Stimulated activated CD8-positive, alpha-beta memory T cell treated with anti-CD3 and anti-CD28 coated beads, Interleukin-15, amount 100 ng/mL, for 48 hours (primary cell): ENCODE results near the gene ST6GALNAC3.
"Not testable (repeated sequence)": the region's sequence is repeated elsewhere in the genome, so short reads cannot be mapped to it uniquely, and the experiment has no call there.

ENCODE experiments used
- DNase-seq, 2 donors: peaks; one replicate each; pipeline ENCODE4 v3.0.0-alpha.2; 2020; ENCODE audit warnings: low read depth in 2 of 2

Gene ST6GALNAC3

DNA sequence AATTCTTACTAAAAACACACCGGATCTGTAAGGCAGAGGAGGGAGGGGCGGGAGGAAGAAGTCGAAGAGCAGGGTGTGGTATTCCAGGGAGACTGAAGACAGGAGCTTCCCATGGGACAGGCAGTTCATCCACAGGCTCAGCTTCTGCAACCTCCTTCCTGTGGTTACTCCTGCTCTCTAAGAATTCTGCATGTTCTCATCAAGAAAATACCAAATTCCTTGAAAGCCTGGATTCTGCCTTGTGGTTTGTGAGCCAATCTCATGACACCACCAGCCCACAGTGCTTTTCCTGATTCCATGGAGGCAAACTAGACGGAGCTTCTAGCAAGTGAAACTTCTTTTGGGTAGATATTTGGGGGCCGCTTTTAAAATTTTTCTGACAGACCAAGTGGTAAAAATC lies 1.1 kb upstream of the ST6GALNAC3 start:
- no peak for DNase-seq

DNA sequence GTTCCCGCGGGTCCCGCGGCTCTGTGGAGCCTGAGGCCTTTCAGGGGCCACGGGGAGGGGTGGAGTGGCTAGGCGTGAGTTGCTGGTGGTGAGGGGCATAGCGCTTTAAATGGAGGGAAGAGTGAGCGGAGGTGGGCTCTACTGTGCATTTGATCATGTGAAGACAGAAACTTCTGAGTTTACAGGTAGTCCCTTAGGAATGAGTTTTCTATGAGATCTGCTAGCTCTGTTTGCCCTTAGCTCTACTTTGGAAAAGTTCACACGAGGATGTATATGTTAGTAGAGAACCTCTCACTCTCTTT lies 593 bp downstream of the ST6GALNAC3 start:
- no peak for DNase-seq

DNA sequence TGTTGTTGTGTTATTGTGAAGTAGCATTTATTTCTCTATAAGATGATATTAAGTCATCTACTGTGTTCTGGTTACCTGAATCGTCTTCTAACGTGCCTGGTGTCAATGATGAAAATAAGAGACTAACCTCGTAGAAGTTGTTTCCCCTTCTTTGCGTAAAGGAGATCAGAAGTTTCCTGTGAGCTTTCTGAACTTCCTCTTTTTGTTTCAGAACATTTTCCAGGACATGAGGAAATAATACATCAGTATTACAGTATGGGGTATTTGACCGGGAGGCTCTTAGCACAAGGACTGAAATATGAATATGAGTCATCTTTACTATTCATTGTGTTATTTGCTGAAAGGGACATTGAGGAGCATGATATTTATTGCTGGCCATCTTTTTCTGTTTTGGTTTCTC lies 1.3 kb downstream of the ST6GALNAC3 start:
- DNase-seq: no peak

DNA sequence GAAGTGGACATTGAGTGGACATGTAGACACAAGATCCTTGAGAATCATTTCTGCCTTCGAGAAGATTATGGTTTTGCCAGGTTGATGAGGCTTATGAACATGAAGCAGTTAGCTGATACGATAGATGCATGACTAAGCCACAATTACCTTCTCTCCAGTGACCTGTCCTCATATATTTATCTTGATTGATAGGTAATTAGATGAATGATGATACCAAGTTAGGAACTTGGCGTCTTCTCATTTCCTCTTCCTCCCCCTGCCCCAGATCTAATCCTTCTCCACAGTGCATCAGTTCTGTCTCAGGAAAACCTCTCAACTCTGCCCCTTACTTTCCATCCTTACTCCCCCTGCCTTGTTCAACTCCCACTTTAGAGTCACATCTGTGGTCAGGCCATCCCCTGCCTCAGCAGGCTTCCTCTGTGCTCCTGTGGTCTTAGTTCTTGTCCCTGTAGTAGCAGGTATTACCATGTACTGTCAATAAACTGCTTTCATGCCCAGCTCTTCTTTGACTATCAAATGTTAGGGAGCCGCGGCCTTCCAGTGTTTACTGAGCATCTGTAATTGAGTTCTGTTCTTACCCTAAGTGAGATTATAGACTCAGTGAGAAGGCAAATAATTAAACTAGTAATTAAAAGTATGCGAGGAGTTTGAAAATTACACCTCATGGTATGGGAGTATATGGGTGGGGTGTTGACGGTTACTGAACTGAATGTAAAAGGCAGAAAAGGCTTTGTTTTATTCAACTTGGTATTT lies 5.1 kb downstream of the ST6GALNAC3 start:
- DNase-seq: no peak

DNA sequence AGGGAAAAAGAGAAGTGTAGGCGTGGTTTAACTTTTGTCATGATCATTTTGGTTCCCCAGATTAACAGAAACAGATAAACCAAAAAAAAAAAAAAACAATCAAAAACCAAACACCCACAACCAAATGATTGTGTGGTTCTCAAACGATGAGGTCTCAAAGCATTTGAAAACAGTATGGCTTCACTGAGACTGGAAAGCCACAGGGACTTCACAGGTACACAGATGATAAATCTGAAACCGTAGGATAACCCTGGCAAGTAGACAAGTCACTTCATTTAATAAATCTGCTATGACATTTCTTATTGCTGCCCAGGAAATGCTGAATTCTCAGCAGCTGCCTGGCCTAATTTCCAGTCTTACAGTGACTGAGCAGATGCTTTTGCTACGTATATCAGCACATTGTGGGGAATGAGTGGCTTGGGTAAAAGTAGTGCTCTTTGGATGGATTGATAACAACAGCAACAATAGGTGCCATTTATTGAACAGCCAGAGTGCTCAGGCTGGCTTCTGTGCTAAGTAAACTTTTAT lies 6.1 kb downstream of the ST6GALNAC3 start:
- DNase-seq: no peak

- DNase-seq: no peak
Observed at GRCh38 chr1:76082062-76082461, 7.5 kb downstream of the ST6GALNAC3 start.

DNA sequence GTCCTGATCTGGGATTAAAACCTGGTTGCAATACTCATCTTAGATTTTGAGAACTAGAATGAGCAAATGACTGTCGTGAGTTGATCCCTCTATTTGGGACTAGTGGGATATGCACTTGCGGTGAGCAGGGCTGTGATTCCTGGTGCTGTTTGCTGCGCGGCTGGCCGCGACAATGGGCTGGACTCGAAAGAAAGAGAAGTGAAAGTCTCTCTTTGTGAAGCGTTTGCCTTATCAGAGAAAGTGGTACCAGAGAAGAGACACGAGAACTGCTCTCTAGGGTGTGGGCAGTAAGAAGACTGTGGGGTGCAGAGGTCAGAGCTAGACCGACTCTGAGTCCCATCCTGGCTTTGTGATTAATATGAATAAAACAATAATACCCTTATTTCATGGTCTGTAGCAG lies 8.6 kb downstream of the ST6GALNAC3 start:
- no peak for DNase-seq

- DNase-seq: no peak
Observed at GRCh38 chr1:76084029-76084627, 9.6 kb downstream of the ST6GALNAC3 start.

DNA sequence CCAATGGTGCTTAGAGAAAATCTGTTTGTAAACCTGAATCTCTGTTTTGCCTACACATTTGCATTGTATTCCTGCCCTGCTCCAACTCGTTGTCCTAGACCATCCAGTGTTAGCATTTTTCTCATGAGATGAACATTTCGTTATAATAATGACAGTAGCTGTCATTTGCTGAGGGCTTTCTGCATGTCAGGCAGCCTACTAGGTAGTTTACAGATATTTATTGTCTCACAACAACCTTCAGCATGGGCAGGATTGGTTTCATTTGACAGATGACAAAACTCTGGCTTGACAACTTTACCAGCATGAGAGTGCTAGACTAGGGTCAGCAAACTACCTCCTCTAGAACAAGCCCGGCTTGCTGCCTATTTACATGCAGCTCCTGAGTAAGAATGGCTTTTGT lies 10.1 kb downstream of the ST6GALNAC3 start:
- DNase-seq: no peak

DNA sequence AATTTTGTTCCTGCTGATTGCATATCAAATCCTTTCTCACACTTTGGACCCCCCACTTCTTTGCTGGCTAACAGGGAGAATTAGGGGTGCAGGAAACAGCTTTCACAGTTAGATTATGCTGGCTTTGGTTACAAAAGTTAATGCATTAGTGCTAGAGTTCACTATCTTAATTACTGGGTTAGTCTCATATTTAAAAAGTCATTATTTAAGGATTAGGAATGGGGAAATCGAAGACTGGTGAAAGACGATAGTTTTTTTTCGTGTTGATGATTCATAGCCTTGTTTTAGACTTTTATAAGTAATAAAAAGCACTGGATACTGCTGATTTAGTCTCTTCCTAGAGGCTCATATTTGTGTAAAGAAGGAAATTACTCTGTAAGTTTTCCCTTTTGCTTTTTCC lies 11.6 kb downstream of the ST6GALNAC3 start:
- DNase-seq: no peak

- DNase-seq: no peak
Observed at GRCh38 chr1:76086597-76086996, 12.1 kb downstream of the ST6GALNAC3 start.

GRCh38 chr1:76090283-76091203 lies 16.0 kb downstream of the ST6GALNAC3 start:
- DNase-seq: no peak

DNA sequence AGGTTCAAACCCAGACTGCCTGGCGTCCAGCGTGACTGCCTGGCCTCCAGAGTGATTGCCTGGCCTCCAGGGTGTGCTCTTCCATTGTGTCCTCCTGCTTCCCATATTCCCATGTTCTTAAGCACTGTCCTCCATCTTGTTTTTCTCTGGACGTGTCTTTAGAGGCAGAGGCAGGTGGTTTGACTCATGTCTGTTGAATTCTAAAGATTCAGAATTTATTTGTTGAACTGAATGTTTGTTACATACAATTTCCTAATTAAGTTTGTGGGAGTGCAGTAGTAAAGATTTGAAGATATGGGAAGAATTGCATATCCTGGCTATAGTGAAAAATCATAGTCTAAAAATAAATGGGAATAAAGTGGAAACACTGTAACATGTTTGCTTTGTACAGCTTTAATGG lies 18.3 kb downstream of the ST6GALNAC3 start:
- DNase-seq: no peak

- DNase-seq: no peak
Observed at GRCh38 chr1:76093522-76094312, 19.2 kb downstream of the ST6GALNAC3 start.

- no peak for DNase-seq
Observed at GRCh38 chr1:76095802-76096201, 21.3 kb downstream of the ST6GALNAC3 start.

DNA sequence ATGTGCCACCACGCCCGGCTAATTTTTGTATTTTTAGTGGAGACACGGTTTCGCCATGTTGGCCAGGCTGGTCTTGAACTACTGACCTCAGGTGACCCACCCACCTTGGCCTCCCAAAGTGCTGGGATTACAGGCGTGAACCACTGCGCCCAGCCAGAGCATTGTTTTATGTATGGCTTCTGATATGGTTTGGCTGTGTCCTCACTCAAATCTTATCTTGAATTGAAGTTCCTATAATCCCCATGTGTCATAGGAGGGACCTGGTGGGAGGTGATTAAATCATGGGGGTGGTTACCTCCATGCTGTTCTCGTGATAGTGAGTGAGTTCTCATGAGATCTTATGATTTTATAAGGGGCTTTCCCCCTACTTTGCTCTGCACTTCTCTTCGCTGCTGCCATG lies 22.5 kb downstream of the ST6GALNAC3 start:
- not testable (repeated sequence) for DNase-seq

DNA sequence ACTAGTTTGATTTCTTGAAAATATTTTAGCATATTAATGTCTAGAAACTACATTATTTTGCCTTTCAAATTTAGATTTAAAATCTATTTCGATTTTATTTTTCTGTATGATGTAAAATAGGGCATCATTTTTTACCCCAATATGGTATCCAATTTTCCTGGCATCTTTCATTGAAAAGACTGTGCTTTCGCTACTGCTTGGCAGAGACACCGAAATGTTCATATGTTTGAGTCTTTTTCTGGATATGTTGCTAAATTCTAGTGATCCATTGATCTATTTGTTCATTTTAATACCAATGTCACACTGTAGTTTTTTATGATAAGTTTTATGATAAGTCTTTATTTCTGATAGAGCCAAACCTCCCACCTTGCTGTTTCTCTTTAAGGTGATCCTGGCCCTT lies 24.3 kb downstream of the ST6GALNAC3 start:
- DNase-seq: no peak

DNA sequence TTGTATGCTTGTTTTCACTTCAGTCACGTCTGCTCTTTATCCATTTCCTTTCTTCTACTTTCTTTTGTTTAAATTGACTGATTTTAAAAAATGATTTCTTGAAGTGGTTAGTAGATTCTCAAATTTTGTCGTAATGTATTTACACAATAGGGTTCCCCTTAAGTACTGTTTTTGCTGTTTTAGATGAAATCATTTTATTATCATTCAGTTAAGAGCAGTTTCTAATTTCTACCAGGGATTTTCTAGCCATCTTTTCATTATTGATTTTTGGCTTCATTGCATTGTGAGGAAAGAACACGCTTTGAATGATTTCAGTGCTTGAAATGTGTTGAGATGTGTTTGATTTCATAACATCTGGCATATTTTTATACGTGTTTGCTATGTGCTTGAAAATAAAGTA lies 27.0 kb downstream of the ST6GALNAC3 start:
- DNase-seq: no peak

- no peak for DNase-seq
Observed at GRCh38 chr1:76102046-76102445, 27.5 kb downstream of the ST6GALNAC3 start.

DNA sequence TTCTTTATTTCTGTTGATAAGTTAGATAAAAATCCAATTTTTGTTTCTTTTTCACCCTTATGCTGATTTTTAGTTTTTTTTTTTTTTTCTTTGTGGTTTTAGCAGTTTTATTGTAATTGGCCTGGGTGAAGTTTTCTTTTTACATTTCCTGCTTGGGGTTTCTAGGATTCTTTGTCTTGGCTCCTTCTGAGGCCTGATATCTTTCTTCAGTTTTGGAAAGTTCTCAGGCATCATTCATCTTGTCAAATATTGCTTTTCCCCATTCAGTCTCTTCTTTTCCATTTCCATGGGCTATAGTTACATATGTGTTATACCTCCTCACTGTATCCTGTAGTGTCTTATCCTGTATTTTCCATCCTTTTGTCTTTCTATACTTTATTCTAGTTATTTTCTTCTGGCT lies 28.5 kb downstream of the ST6GALNAC3 start:
- DNase-seq: no peak

GRCh38 chr1:76105372-76105771 lies 30.8 kb downstream of the ST6GALNAC3 start:
- no peak for DNase-seq

GRCh38 chr1:76106251-76106650 lies 31.7 kb downstream of the ST6GALNAC3 start:
- no peak for DNase-seq
